HG03159 (cell line): ENCODE results near the gene MROH7.

Experiments
- ATAC-seq: cut with Tn5 transposase; IDR thresholded peaks from one replicate; pipeline ENCODE4 v1.9.1; 2021; ENCODE audit warnings: mild to moderate bottlenecking, moderate library complexity; ENCODE audit not compliant: unreplicated experiment

MROH7 gene

GRCh38 chr1:54640863-54641836 is at the start of gene MROH7:
TSS of gene MROH7 (plus strand) at chr1:54641786. CDS start at chr1:54652927, 11,141 bp downstream.
- no peak for ATAC-seq

GRCh38 chr1:54593571-54594160 is 47.9 kb upstream of the MROH7 start:
- no peak for ATAC-seq

GRCh38 chr1:54594463-54594862 is 47.1 kb upstream of the MROH7 start:
- ATAC-seq = no peak

- no peak for ATAC-seq
These were observed 45.6 kb upstream of the MROH7 start for GRCh38 chr1:54595956-54596498.

- no peak for ATAC-seq
These were observed 44.8 kb upstream of the MROH7 start for GRCh38 chr1:54596756-54597155.

- no peak for ATAC-seq
These were observed 44.0 kb upstream of the MROH7 start for GRCh38 chr1:54597455-54598030.

- no peak for ATAC-seq
These were observed 42.3 kb upstream of the MROH7 start for GRCh38 chr1:54599211-54599823.

- ATAC-seq = no peak
These were observed 40.5 kb upstream of the MROH7 start for GRCh38 chr1:54600947-54601721.

GRCh38 chr1:54601730-54602129 is 39.9 kb upstream of the MROH7 start:
- ATAC-seq = no peak

- ATAC-seq = no peak
These were observed 39.0 kb upstream of the MROH7 start for GRCh38 chr1:54602554-54602953.

GRCh38 chr1:54603241-54603640 is 38.3 kb upstream of the MROH7 start:
- ATAC-seq = no peak

GRCh38 chr1:54604051-54604450 is 37.5 kb upstream of the MROH7 start:
- no peak for ATAC-seq

GRCh38 chr1:54604572-54605370 is 36.8 kb upstream of the MROH7 start:
- ATAC-seq = no peak

- no peak for ATAC-seq
These were observed 35.2 kb upstream of the MROH7 start for GRCh38 chr1:54606096-54606989.

- ATAC-seq = no peak
These were observed 34.6 kb upstream of the MROH7 start for GRCh38 chr1:54606990-54607325.

- ATAC-seq = no peak
These were observed 33.6 kb upstream of the MROH7 start for GRCh38 chr1:54607821-54608565.

- no peak for ATAC-seq
These were observed 32.9 kb upstream of the MROH7 start for GRCh38 chr1:54608566-54609230.
